Psoas muscle (tissue), 8 donors: ENCODE data around the gene TSPAN8. TPM values are rescaled to one million over a fixed set of nuclear protein-coding genes. Genes with fewer than 3 reads are reported as not detected.
"Not testable (repeated sequence)": the region's sequence is repeated elsewhere in the genome, so short reads cannot be mapped to it uniquely, and the experiment has no call there.

Experiments
- ATAC-seq, 4 donors: fragments of 200-7000 bp; cut with Tn5 transposase; one replicate each; pipeline ENCODE4 v1.9.1; 2020; ENCODE audit warnings: moderate library complexity in 3 of 4, mild to moderate bottlenecking in 2 of 4
- DNase-seq, 2 donors: peaks; one replicate each; pipeline ENCODE4 v3.0.0-alpha.2; 2020
- H3K27ac ChIP-seq: fragments of 200-600 bp; one replicate; pipeline ENCODE4 v1.8.0; 2022
- H3K27me3 ChIP-seq, 3 donors: fragments of 200-600 bp in 1 of 3; one replicate each; pipeline versions ENCODE4 v1.6.1 to v1.8.0; 2013 to 2022; ENCODE audit warnings: low read length in 2 of 3, mild to moderate bottlenecking in 2 of 3, moderate library complexity in 1 of 3; ENCODE audit not compliant: insufficient read depth in 3 of 3
- H3K36me3 ChIP-seq, 2 donors: fragments of 200-600 bp in 1 of 2; one replicate each; pipeline versions ENCODE4 v1.6.1 to v1.8.0; 2013 to 2022; ENCODE audit warnings: low read depth in 1 of 2, mild to moderate bottlenecking in 1 of 2, moderate library complexity in 1 of 2; ENCODE audit not compliant: insufficient read depth in 1 of 2
- H3K4me1 ChIP-seq: fragments of 200-600 bp; one replicate; pipeline ENCODE4 v1.8.0; 2022
- H3K4me3 ChIP-seq: fragments of 200-600 bp; one replicate; pipeline ENCODE4 v1.8.0; 2022; ENCODE audit warnings: mild to moderate bottlenecking
- H3K9me3 ChIP-seq: fragments of 200-600 bp; one replicate; pipeline ENCODE4 v1.8.0; 2022
- CTCF ChIP-seq: fragments of 200-600 bp; IDR thresholded peaks from one replicate; pipeline ENCODE4 v1.8.0; 2022; ENCODE audit warnings: antibody characterized with exemption
- WGBS, 3 donors: extraction: QIAGEN DNeasy Blood & Tissue Kit; methylation state at CpG; one replicate each; pipeline versions ENCODE4 v1.1.6 to v1.1.7; 2013; 5-methylcytosine and 5-hydroxymethylcytosine counted together
- intact Hi-C, 2 donors: fragments of 100-400 bp; cut with DNase I; formaldehyde crosslinking; loops; one replicate each; pipeline versions ENCODE4 v1.11.0 to v1.14.2; 2022
- polyA plus RNA-seq, 3 donors: library from polyadenylated mRNA; stranded (reverse); fragments of 200-250 nt; gene quantifications; one replicate each; pipeline ENCODE4 v1.2.3, GENCODE V29; 2013
- total RNA-seq, 4 donors: library from RNA; stranded (reverse); fragmentation: NEBNext Ultra II Directional in 2 of 4; extraction: Animal tissue kit (Norgen Biotek cat#: 25700) in 2 of 4; gene quantifications; one replicate each; pipeline versions ENCODE4 v1.2.1 to v1.2.4, GENCODE V29; 2021 to 2023
- donor health status: healthy with polysubstance abuse.
- donor health status: DM: no; HTN: no; CAD: no; lungs with moderate emphysema.
- donor health status: Bipolar disorder and iron deficiency.
- donor health status: healthy.
- donor health status: DM: yes; HTN: yes; CAD: no.
- donor health status: DM: no; HTN: no; CAD: no.
- donor health status: DM: no; HTN: no; CAD: no.
- donor health status: DM: yes; HTN: yes; CAD: no.

Gene TSPAN8
- total and polyA plus RNA-seq, 7 donors: 1.4 to 63.1 (median 10.9) TPM

GRCh38 chr12:71166280-71166679, 8.5 kb upstream of the TSPAN8 start:
- Histone ChIP-seq H3K27me3 (no peaks in the 10 kb centered on the region), H3K36me3 (no peaks in the 10 kb centered on the region), H3K27ac (no peak overlapping the region), H3K4me1 (no peaks in the 10 kb centered on the region), H3K9me3 (no peaks in the 10 kb centered on the region), H3K4me3 (no peak overlapping the region)
- intact Hi-C loops: no loop called here
- ATAC-seq (no peak), DNase-seq (no peak)
- TF ChIP-seq CTCF: no peak
- WGBS, 3 donors: 96 to 99% (median 97%) methylated on average over 22 to 34 of the region's 34 CpGs

- 95 to 98% (median 97%) methylated on average over 5 of the region's 5 CpGs for WGBS, 3 donors
Measured at GRCh38 chr12:71165780-71166179, 8.0 kb upstream of the TSPAN8 start.

DNA sequence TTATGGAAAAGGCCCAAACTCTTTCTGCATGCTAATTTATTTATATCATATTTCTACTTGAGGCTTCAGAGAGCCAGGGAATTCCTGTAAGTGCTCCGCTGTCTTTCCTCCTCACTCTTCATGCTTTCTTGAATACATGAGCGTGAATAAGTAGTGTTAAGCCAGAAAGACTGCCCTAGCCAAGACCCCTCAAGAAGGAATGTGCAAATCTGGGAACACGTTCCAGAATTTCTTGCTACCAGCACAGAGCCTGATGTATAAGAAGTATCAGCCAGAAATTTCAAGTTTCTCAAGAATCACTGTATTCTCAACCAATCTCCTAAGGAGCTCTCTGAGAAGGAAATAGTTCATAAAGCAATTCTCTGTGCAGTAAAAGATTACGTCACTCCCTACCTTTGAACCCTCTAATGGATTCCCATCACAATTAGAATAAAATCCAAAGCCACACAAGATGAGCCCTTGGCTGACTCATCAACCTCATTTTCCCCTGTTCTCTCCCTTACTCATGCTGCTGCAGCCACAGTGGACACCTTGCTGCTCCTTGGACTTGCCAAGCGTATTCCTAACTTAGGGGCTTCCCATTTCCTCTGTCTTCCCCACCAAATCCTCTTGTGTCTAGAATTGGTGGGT, 6.9 kb upstream of the TSPAN8 start:
- 49 to 55% (median 51%) methylated on average over 5 of the region's 5 CpGs for WGBS, 3 donors
- no peaks in the 10 kb centered on the region for H3K9me3 ChIP-seq

More at GRCh38 chr12:71165780-71166179, 8.0 kb upstream of the TSPAN8 start:
- H3K36me3 ChIP-seq, H3K27me3 ChIP-seq, ATAC-seq, H3K27ac ChIP-seq, H3K4me1 ChIP-seq, H3K4me3 ChIP-seq, H3K9me3 ChIP-seq, intact Hi-C loops, DNase-seq: not testable (repeated sequence)

GRCh38 chr12:71164166-71164565, 6.4 kb upstream of the TSPAN8 start:
- H3K36me3 ChIP-seq: no peaks in the 10 kb centered on the region
- H3K9me3 ChIP-seq: no peaks in the 10 kb centered on the region
- DNase-seq (no peak), ATAC-seq (no peak)
- intact Hi-C loops: no loop called here
- H3K4me1 ChIP-seq: no peaks in the 10 kb centered on the region
- 46 to 49% (median 48%) methylated on average over 5 of the region's 5 CpGs for WGBS, 3 donors
- no peak overlapping the region for H3K4me3 ChIP-seq
- H3K27ac ChIP-seq: no peak overlapping the region
- TF ChIP-seq CTCF: no peak
- H3K27me3 ChIP-seq: no peaks in the 10 kb centered on the region

More for the DNA sequence above, 6.9 kb upstream of the TSPAN8 start:
- Histone ChIP-seq H3K27ac (no peak overlapping the region), H3K36me3 (no peaks in the 10 kb centered on the region), H3K4me1 (no peaks in the 10 kb centered on the region), H3K4me3 (no peak overlapping the region), H3K27me3 (no peaks in the 10 kb centered on the region)
- intact Hi-C loops: no loop called here
- ATAC-seq (no peak), DNase-seq (no peak)
- no peak for TF ChIP-seq CTCF

DNA sequence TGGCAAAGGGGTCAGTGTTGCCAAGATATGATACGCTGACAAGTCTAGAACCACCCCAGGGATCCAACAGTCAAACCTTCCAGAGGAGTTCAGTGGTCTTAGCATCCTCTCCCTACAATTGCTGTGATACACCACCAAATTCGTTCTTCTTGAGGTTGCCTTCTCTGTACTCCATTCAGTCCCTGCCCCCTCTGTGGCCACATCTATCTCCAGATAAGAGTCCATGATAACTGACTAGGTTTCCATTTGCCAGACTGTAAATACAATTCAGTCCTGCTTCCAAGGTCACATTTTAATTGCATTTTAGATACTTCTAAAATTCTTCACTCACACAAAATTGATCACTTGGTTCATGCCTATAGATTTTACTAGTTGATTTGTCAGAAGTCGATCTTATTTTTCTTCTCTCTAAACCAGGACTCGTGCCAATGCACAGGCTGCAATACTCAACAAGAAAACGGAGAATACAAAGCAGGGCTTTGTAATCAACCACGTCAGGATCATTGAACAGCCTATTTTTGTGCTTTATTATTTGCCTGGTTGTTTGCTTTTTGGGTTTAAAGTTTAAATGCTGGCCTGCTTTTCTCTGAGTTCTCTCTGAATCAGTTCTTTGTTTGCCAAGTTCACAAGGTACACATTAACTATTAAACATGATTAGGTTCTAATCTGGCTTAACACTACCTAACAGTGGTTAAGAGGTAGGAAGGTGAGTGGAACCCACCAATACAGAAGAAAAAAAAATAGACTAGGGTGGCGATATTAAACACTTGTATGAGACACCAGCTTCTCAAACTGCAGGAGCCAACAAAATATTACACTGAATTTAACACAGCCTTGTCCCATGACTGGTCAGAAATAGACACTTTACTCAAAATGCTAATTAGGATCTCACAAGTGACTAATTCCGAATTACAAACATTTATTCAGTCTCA, 5.3 kb upstream of the TSPAN8 start:
- Histone ChIP-seq H3K27me3 (no peaks in the 10 kb centered on the region), H3K4me3 (no peak overlapping the region), H3K36me3 (no peaks in the 10 kb centered on the region), H3K4me1 (peaks cover 6% of the 10 kb centered on the region), H3K9me3 (no peaks in the 10 kb centered on the region), H3K27ac (no peak overlapping the region)
- DNase-seq: no peak
- 57 to 68% (median 65%) methylated on average over 8 of the region's 8 CpGs for WGBS, 3 donors
- no peak for ATAC-seq
- TF ChIP-seq CTCF: no peak
- intact Hi-C loops: no loop called here
